ENCODE results near the gene LRRC8E. TPM values are rescaled to one million over a fixed set of nuclear protein-coding genes. Genes with fewer than 3 reads are reported as not detected.
"Not testable (repeated sequence)": the region's sequence is repeated elsewhere in the genome, so short reads cannot be mapped to it uniquely, and the experiment has no call there.

The LRRC8E gene
- total RNA-seq, 1 donor = 10.5 TPM

GRCh38 chr19:7917267-7918061 lies 29.2 kb downstream of the LRRC8E start:
- Histone ChIP-seq H3K4me3 (ENCODE audit: insufficient read depth, low read length) (peak overlapping the region; percentile 63), H3K27me3 (ENCODE audit: insufficient read depth, low read length) (peaks cover 26% of the 10 kb centered on the region), H3K4me1 (ENCODE audit: insufficient read depth, low read length) (peaks cover 21% of the 10 kb centered on the region), H3K79me2 (ENCODE audit: insufficient read depth, low read length) (peaks cover 9% of the 10 kb centered on the region), H3K9me3 (ENCODE audit: low read depth, low read length) (no peaks in the 10 kb centered on the region), H3K36me3 (ENCODE audit: insufficient read depth, low read length) (peaks cover 12% of the 10 kb centered on the region), H4K20me1 (ENCODE audit: insufficient read depth, low read length) (peaks cover 9% of the 10 kb centered on the region), H3K27ac (ENCODE audit: low read depth, low read length) (no peak overlapping the region), H3K4me2 (ENCODE audit: insufficient read depth, low read length) (peak overlapping the region; percentile 77), H2AFZ (ENCODE audit: low read length) (peak overlapping the region; percentile 41)
- peak; percentile 38 for TF ChIP-seq CTCF (IDR thresholded peaks at IDR 0.05; ENCODE audit: extremely low read depth, low read depth, low read length)
- DNase-seq (ENCODE audit: insufficient read length, low spot score, missing footprints) = peak; percentile 99

GRCh38 chr19:7918062-7918614 lies 29.8 kb downstream of the LRRC8E start:
- Histone ChIP-seq H3K4me3 (ENCODE audit: insufficient read depth, low read length) (peak overlapping the region; percentile 63), H3K79me2 (ENCODE audit: insufficient read depth, low read length) (peaks cover 15% of the 10 kb centered on the region), H3K27me3 (ENCODE audit: insufficient read depth, low read length) (peaks cover 26% of the 10 kb centered on the region), H3K4me1 (ENCODE audit: insufficient read depth, low read length) (peaks cover 21% of the 10 kb centered on the region), H3K4me2 (ENCODE audit: insufficient read depth, low read length) (peak overlapping the region; percentile 77), H3K36me3 (ENCODE audit: insufficient read depth, low read length) (peaks cover 14% of the 10 kb centered on the region)
- DNase-seq (ENCODE audit: insufficient read length, low spot score, missing footprints); H3K9me3 ChIP-seq (ENCODE audit: low read depth, low read length); H2AFZ ChIP-seq (ENCODE audit: low read length); H3K27ac ChIP-seq (ENCODE audit: low read depth, low read length); H4K20me1 ChIP-seq (ENCODE audit: insufficient read depth, low read length): not testable (repeated sequence)

- Histone ChIP-seq H3K36me3 (ENCODE audit: insufficient read depth, low read length) (peaks cover 14% of the 10 kb centered on the region), H3K4me2 (ENCODE audit: insufficient read depth, low read length) (no peak overlapping the region), H3K9me3 (ENCODE audit: low read depth, low read length) (no peaks in the 10 kb centered on the region), H3K4me1 (ENCODE audit: insufficient read depth, low read length) (peaks cover 21% of the 10 kb centered on the region), H3K4me3 (ENCODE audit: insufficient read depth, low read length) (no peak overlapping the region), H3K79me2 (ENCODE audit: insufficient read depth, low read length) (peaks cover 17% of the 10 kb centered on the region), H4K20me1 (ENCODE audit: insufficient read depth, low read length) (peaks cover 9% of the 10 kb centered on the region), H3K27ac (ENCODE audit: low read depth, low read length) (no peak overlapping the region), H2AFZ (ENCODE audit: low read length) (no peak overlapping the region), H3K27me3 (ENCODE audit: insufficient read depth, low read length) (peaks cover 26% of the 10 kb centered on the region)
- no peak for TF ChIP-seq CTCF (IDR thresholded peaks at IDR 0.05; ENCODE audit: extremely low read depth, low read depth, low read length)
- DNase-seq (ENCODE audit: insufficient read length, low spot score, missing footprints) = peak; percentile 73
Measured at GRCh38 chr19:7918615-7919421, 30.5 kb downstream of the LRRC8E start.

- Histone ChIP-seq H3K27me3 (ENCODE audit: insufficient read depth, low read length) (peaks cover 26% of the 10 kb centered on the region), H4K20me1 (ENCODE audit: insufficient read depth, low read length) (peaks cover 9% of the 10 kb centered on the region), H3K9me3 (ENCODE audit: low read depth, low read length) (no peaks in the 10 kb centered on the region), H3K4me2 (ENCODE audit: insufficient read depth, low read length) (peak within 1 kb of the TSS; percentile 91), H3K4me1 (ENCODE audit: insufficient read depth, low read length) (peaks cover 21% of the 10 kb centered on the region), H3K36me3 (ENCODE audit: insufficient read depth, low read length) (peaks cover 14% of the 10 kb centered on the region), H3K79me2 (ENCODE audit: insufficient read depth, low read length) (peaks cover 17% of the 10 kb centered on the region), H3K4me3 (ENCODE audit: insufficient read depth, low read length) (peak within 1 kb of the TSS; percentile 80), H2AFZ (ENCODE audit: low read length) (peak within 1 kb of the TSS; percentile 85), H3K27ac (ENCODE audit: low read depth, low read length) (peak within 1 kb of the TSS; percentile 91)
- DNase-seq (ENCODE audit: insufficient read length, low spot score, missing footprints) = peak; percentile 100
- no peak for TF ChIP-seq CTCF (IDR thresholded peaks at IDR 0.05; ENCODE audit: extremely low read depth, low read depth, low read length)
Measured at GRCh38 chr19:7919610-7920518, 31.6 kb downstream of the LRRC8E start, which contains the start of gene SNAPC2. Gene SNAPC2, plus strand, starts transcription at chr19:7920338. Its CDS starts 29 bp downstream, at chr19:7920367.

All from osteoblast (primary cell).